HepG2 (cell line): ENCODE results near the gene NPB. TPM values are rescaled to one million over a fixed set of nuclear protein-coding genes. Genes with fewer than 3 reads are reported as not detected.

Experiments
- AGO1 ChIP-seq: fragments of 200-400 bp; formaldehyde crosslinking; IDR thresholded peaks from 2 replicates; pipeline ENCODE4 v1.6.1; 2017; ENCODE audit warnings: mild to moderate bottlenecking, low read depth, low read length, moderate library complexity; ENCODE audit not compliant: poor library complexity, severe bottlenecking
- CENPT ChIP-seq: sonication (generic); formaldehyde crosslinking; IDR thresholded peaks from 2 replicates; pipeline ENCODE4 v1.8.0; 2022; ENCODE audit warnings: low read depth, mild to moderate bottlenecking, moderate library complexity, missing genetic modification reagents
- PAF1 ChIP-seq: IDR thresholded peaks from 2 replicates; pipeline ENCODE4 v1.6.1; 2016; ENCODE audit warnings: missing genetic modification reagents, missing compliant biosample characterization
- PCBP2 ChIP-seq: fragments of 200-400 bp; formaldehyde crosslinking; optimal IDR thresholded peaks from 2 replicates; pipeline ENCODE3; 2018; ENCODE audit warnings: low read length, low read depth; ENCODE audit not compliant: poor library complexity, severe bottlenecking
- PPARG ChIP-seq: conservative IDR thresholded peaks from 2 replicates; pipeline ENCODE4 v1.6.1; 2016; ENCODE audit warnings: missing biosample characterization, missing genetic modification reagents
- SNAPC4 ChIP-seq: sonication (generic); formaldehyde crosslinking; IDR thresholded peaks from 2 replicates; pipeline ENCODE4 v1.4.0; 2020; ENCODE audit warnings: mild to moderate bottlenecking, missing genetic modification reagents
- TP53 ChIP-seq: sonication (generic); formaldehyde crosslinking; conservative IDR thresholded peaks from 2 replicates; pipeline ENCODE4 v1.4.0; 2020; ENCODE audit warnings: missing genetic modification reagents
- YEATS2 ChIP-seq: sonication (generic); formaldehyde crosslinking; IDR thresholded peaks from 2 replicates; pipeline ENCODE4 v1.4.0; 2020; ENCODE audit warnings: missing genetic modification reagents, borderline replicate concordance
- ZFY ChIP-seq: sonication (generic); formaldehyde crosslinking; IDR thresholded peaks from 2 replicates; pipeline ENCODE4 v1.4.0; 2020; ENCODE audit warnings: missing genetic modification reagents
- ZFYVE20 ChIP-seq: sonication (generic); formaldehyde crosslinking; IDR thresholded peaks from 2 replicates; pipeline ENCODE4 v1.8.0; 2023; ENCODE audit warnings: low read depth, mild to moderate bottlenecking, moderate library complexity, missing genetic modification reagents, borderline replicate concordance
- ZNF160 ChIP-seq: sonication (generic); formaldehyde crosslinking; IDR thresholded peaks from 2 replicates; pipeline ENCODE4 v1.8.0; 2022; ENCODE audit warnings: mild to moderate bottlenecking, inconsistent platforms, missing genetic modification reagents
- ZNF407 ChIP-seq: sonication (generic); formaldehyde crosslinking; IDR thresholded peaks from one replicate; pipeline ENCODE4 v1.5.1; 2020; ENCODE audit warnings: mild to moderate bottlenecking, missing genetic modification reagents; ENCODE audit errors: not compliant biosample characterization
- ZNF430 ChIP-seq: sonication (generic); formaldehyde crosslinking; IDR thresholded peaks from 2 replicates; pipeline ENCODE4 v1.9.0; 2021; ENCODE audit warnings: mild to moderate bottlenecking, missing genetic modification reagents
- ZNF720 ChIP-seq: sonication (generic); formaldehyde crosslinking; IDR thresholded peaks from 2 replicates; pipeline ENCODE4 v1.4.0; 2020; ENCODE audit warnings: missing genetic modification reagents
- ZSCAN29 ChIP-seq: sonication (generic); formaldehyde crosslinking; conservative IDR thresholded peaks from 2 replicates; pipeline ENCODE4 v1.4.0; 2020; ENCODE audit warnings: mild to moderate bottlenecking, missing genetic modification reagents
- ZSCAN9 ChIP-seq: IDR thresholded peaks from 2 replicates; pipeline ENCODE4 v1.6.1; 2016; ENCODE audit warnings: borderline replicate concordance
- polyA plus RNA-seq, 8 experiments: library from polyadenylated mRNA; depleted of rRNA in 3 of 8; stranded (reverse) in 7 of 8; unstranded in 1 of 8; fragments of >200 nt; fragmentation: Illumina TruSeq in 4 of 8; extraction: Trizol in 4 of 8; gene quantifications; 2 replicates each; pipeline versions ENCODE4 v1.2.1 to v1.2.3, GENCODE V29; 2011 to 2016; ENCODE audit warnings: low read depth in 4 of 8, missing spikeins in 1 of 8, mixed read lengths in 1 of 8; ENCODE audit not compliant: insufficient read depth in 1 of 8
- total RNA-seq, 5 experiments: library from RNA; depleted of rRNA; stranded (reverse); fragments of >200 nt; fragmentation: Illumina TruSeq; extraction: Trizol; gene quantifications; 2 replicates each; pipeline ENCODE4 v1.2.3, GENCODE V29; 2016; ENCODE audit warnings: low read depth in 1 of 5
- TF ChIP-seq, protein P1 (sequence below): sonication (generic); formaldehyde crosslinking; conservative IDR thresholded peaks from 2 replicates; pipeline ENCODE4 v1.4.0; 2020; ENCODE audit warnings: missing genetic modification reagents

The NPB gene
- total and polyA plus RNA-seq, 2 of the 13 experiments (the other 11 are each of a cell fraction or from before 2014, with no cell fraction given), result 0.11 to 0.93 TPM

DNA sequence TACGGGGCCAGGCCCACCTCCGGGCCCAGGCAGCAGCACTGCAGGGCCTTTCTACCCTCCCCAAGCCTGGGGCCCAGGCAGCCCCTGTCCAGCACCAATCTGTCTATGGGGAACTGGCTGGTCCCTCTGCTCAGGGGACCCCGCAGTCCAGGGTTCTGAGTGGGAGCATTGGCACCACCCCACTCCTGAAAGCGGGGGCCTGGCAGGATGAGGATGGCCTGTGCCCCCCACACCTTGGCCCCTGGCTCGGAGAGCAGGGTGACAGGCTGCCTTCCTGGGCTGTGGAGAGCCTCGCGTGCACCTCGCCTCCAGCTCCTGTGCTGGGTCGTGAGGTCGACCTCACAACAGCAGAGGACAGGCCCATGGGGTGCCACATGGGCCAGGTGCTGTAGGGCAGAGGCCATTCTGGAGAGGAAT lies 1.4 kb downstream of the NPB start (continued):
- no peak for TF ChIP-seq ZNF407 (CRISPR knock-in tag)
- no peak for TF ChIP-seq TP53 (CRISPR knock-in tag)
- no peak for TF ChIP-seq ZFYVE20
- peak; percentile 25; the same call in 1 of the 2 replicates for TF ChIP-seq ZFY (CRISPR knock-in tag)
- no peak for TF ChIP-seq ZNF430 (CRISPR knock-in tag)
- no peak for TF ChIP-seq PAF1 (CRISPR knock-in tag)
- TF ChIP-seq CENPT (CRISPR knock-in tag), result no peak
- TF ChIP-seq ZNF720 (CRISPR knock-in tag), result no peak
- TF ChIP-seq ZSCAN29 (CRISPR knock-in tag), result no peak
- TF ChIP-seq, protein P1, sequence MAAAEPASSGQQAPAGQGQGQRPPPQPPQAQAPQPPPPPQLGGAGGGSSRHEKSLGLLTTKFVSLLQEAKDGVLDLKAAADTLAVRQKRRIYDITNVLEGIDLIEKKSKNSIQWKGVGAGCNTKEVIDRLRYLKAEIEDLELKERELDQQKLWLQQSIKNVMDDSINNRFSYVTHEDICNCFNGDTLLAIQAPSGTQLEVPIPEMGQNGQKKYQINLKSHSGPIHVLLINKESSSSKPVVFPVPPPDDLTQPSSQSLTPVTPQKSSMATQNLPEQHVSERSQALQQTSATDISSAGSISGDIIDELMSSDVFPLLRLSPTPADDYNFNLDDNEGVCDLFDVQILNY (CRISPR knock-in tag), result no peak
- TF ChIP-seq ZNF160 (CRISPR knock-in tag), result 0 out of 2 replicates have a peak, but pooled peaks have one; percentile 5
- TF ChIP-seq PCBP2, result no peak
- TF ChIP-seq PPARG (CRISPR knock-in tag), result no peak
- TF ChIP-seq YEATS2, result no peak
- TF ChIP-seq SNAPC4 (CRISPR knock-in tag), result 0 out of 2 replicates have a peak, but pooled peaks have one; percentile 39
- TF ChIP-seq ZSCAN9 (CRISPR knock-in tag), result no peak
- no peak for TF ChIP-seq AGO1
